HepG2 (cell line): ENCODE results near the gene SLC13A3. TPM values are rescaled to one million over a fixed set of nuclear protein-coding genes. Genes with fewer than 3 reads are reported as not detected.

Experiments used
- ATRX ChIP-seq: sonication (generic); formaldehyde crosslinking; IDR thresholded peaks from 2 replicates; pipeline ENCODE4 v1.4.0; 2020; ENCODE audit warnings: missing genetic modification reagents, borderline replicate concordance
- EHMT2 ChIP-seq: fragments of 200-600 bp; sonication (generic); IDR thresholded peaks from 2 replicates; pipeline ENCODE4 v1.7.0; 2017; ENCODE audit warnings: antibody characterized with exemption, low read depth, low read length, borderline replicate concordance
- EP300 ChIP-seq, 3 experiments: sonication (generic) in 1 of 3; formaldehyde crosslinking in 1 of 3; IDR thresholded peaks; 2 replicates each; pipeline versions ENCODE4 v1.5.1 to v1.6.1; 2011 to 2020; ENCODE audit warnings: low read depth in 2 of 3, low read length in 2 of 3, borderline replicate concordance in 1 of 3, improper control_type of control experiment in 1 of 3, mild to moderate bottlenecking in 1 of 3, missing genetic modification reagents in 1 of 3, moderate library complexity in 1 of 3
- FOXK1 ChIP-seq: sonication (generic); formaldehyde crosslinking; IDR thresholded peaks from 2 replicates; pipeline ENCODE4 v1.4.0; 2020; ENCODE audit warnings: low read depth, missing genetic modification reagents, borderline replicate concordance
- HMG20B ChIP-seq: conservative IDR thresholded peaks from 2 replicates; pipeline ENCODE4 v1.6.1; 2016; ENCODE audit warnings: missing genetic modification reagents, missing compliant biosample characterization
- HMGA1 ChIP-seq: sonication (generic); formaldehyde crosslinking; conservative IDR thresholded peaks from 2 replicates; pipeline ENCODE4 v1.4.0; 2020; ENCODE audit warnings: missing genetic modification reagents
- HNRNPK ChIP-seq: fragments of 200-400 bp; formaldehyde crosslinking; IDR thresholded peaks from 2 replicates; pipeline ENCODE4 v1.6.1; 2018; ENCODE audit warnings: low read length, low read depth, moderate library complexity, mild to moderate bottlenecking; ENCODE audit not compliant: poor library complexity, severe bottlenecking
- KLF15 ChIP-seq: sonication (generic); formaldehyde crosslinking; IDR thresholded peaks from 2 replicates; pipeline ENCODE4 v1.8.1; 2023; ENCODE audit warnings: borderline replicate concordance, mild to moderate bottlenecking, inconsistent platforms, missing genetic modification reagents, mixed read lengths
- KLF16 ChIP-seq, 2 experiments: sonication (generic) in 1 of 2; formaldehyde crosslinking in 1 of 2; IDR thresholded peaks; 2 replicates each; pipeline versions ENCODE4 v1.6.1 to v1.8.0; 2016 to 2023; ENCODE audit warnings: missing genetic modification reagents in 2 of 2, missing compliant biosample characterization in 1 of 2
- RNF2 ChIP-seq: fragments of 450-650 bp; conservative IDR thresholded peaks from 2 replicates; pipeline ENCODE4 v1.6.1; 2016; ENCODE audit warnings: low read depth
- RORA ChIP-seq: sonication (generic); formaldehyde crosslinking; IDR thresholded peaks from 2 replicates; pipeline ENCODE4 v1.5.0; 2020; ENCODE audit warnings: mild to moderate bottlenecking, missing genetic modification reagents, moderate library complexity
- SSRP1 ChIP-seq: IDR thresholded peaks from 2 replicates; pipeline ENCODE4 v1.6.1; 2016; ENCODE audit warnings: control low read depth
- STAG1 ChIP-seq: sonication (generic); formaldehyde crosslinking; IDR thresholded peaks from 2 replicates; pipeline ENCODE4 v1.4.0; 2020; ENCODE audit warnings: missing genetic modification reagents
- TCF7 ChIP-seq: sonication (generic); IDR thresholded peaks from 2 replicates; pipeline ENCODE4 v1.6.1; 2016; ENCODE audit warnings: antibody characterized with exemption, low read depth
- TRIM24 ChIP-seq: sonication (generic); formaldehyde crosslinking; IDR thresholded peaks from 2 replicates; pipeline ENCODE4 v1.8.0; 2022; ENCODE audit warnings: mild to moderate bottlenecking, missing genetic modification reagents
- ZFP41 ChIP-seq: sonication (generic); formaldehyde crosslinking; IDR thresholded peaks from 2 replicates; pipeline ENCODE4 v1.4.0; 2020; ENCODE audit warnings: mild to moderate bottlenecking, missing genetic modification reagents, borderline replicate concordance
- ZKSCAN1 ChIP-seq: fragments of 150-350 bp; IDR thresholded peaks from 2 replicates; pipeline ENCODE4 v1.6.1; 2014; ENCODE audit warnings: low read length
- ZNF780A ChIP-seq: sonication (generic); formaldehyde crosslinking; IDR thresholded peaks from 2 replicates; pipeline ENCODE4 v1.8.0; 2022; ENCODE audit warnings: mild to moderate bottlenecking, missing genetic modification reagents, moderate library complexity
- ZSCAN30 ChIP-seq: sonication (generic); formaldehyde crosslinking; IDR thresholded peaks from 2 replicates; pipeline ENCODE4 v1.5.0; 2020; ENCODE audit warnings: mild to moderate bottlenecking, missing genetic modification reagents
- ZZZ3 ChIP-seq: sonication (generic); formaldehyde crosslinking; IDR thresholded peaks from 2 replicates; pipeline ENCODE4 v1.4.0; 2020; ENCODE audit warnings: missing genetic modification reagents, mild to moderate bottlenecking, borderline replicate concordance
- polyA plus RNA-seq, 8 experiments: library from polyadenylated mRNA; depleted of rRNA in 3 of 8; stranded (reverse) in 7 of 8; unstranded in 1 of 8; fragments of >200 nt; fragmentation: Illumina TruSeq in 4 of 8; extraction: Trizol in 4 of 8; gene quantifications; 2 replicates each; pipeline versions ENCODE4 v1.2.1 to v1.2.3, GENCODE V29; 2011 to 2016; ENCODE audit warnings: low read depth in 4 of 8, missing spikeins in 1 of 8, mixed read lengths in 1 of 8; ENCODE audit not compliant: insufficient read depth in 1 of 8
- total RNA-seq, 5 experiments: library from RNA; depleted of rRNA; stranded (reverse); fragments of >200 nt; fragmentation: Illumina TruSeq; extraction: Trizol; gene quantifications; 2 replicates each; pipeline ENCODE4 v1.2.3, GENCODE V29; 2016; ENCODE audit warnings: low read depth in 1 of 5
- TF ChIP-seq, protein P1 (sequence below): sonication (generic); formaldehyde crosslinking; IDR thresholded peaks from 2 replicates; pipeline ENCODE4 v1.4.0; 2020; ENCODE audit warnings: low read depth, missing genetic modification reagents
- TF ChIP-seq, protein P2 (sequence below): sonication (generic); formaldehyde crosslinking; IDR thresholded peaks from 2 replicates; pipeline ENCODE4 v1.8.0; 2022; ENCODE audit warnings: low read depth, missing genetic modification reagents
- TF ChIP-seq, protein P3 (sequence below): conservative IDR thresholded peaks from 2 replicates; pipeline ENCODE4 v1.6.1; 2018; ENCODE audit warnings: missing genetic modification reagents

Gene SLC13A3
- total and polyA plus RNA-seq, 2 of the 13 experiments (the other 11 are each of a cell fraction or from before 2014, with no cell fraction given) = 66.5 to 76.0 TPM

DNA sequence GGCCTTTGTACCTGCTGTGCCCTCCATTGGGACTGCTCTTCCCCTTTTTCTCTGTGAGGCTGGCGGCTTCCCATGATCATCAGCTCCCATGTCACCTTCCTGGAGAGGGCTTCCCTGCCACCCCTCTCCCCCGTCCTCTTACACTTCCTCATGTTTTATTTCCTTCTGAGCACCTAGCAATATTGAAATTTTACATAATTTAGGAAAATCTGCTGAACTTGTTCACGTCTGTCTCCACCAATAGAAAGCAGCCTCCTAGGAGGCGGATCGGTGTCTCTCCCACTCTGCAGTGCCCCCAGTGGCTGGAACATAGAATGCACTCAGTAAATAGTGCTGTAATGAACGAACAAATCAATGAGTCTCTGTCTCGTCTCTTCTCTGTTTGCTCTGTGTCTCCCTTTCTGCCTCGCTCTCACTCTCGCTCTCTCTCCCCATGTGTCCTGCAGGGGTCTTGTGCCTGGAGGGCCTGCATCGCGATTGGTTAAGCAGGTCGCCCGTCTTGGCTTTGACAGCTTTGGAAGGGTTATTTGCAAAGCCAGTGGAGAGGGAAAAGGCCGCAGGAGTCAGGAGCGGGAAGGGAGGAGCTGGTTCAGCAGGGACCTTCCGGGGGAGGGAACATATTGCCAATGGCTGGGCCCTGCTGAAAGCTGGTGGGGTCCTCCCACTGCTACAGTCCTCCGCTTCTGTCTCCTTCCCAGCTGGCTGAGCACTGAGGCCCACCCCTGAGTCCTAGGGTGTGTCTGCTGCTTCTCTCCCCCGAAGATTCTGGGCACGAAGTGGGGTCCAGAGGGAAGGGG is 88.7 kb downstream of the SLC13A3 start (continued):
- TF ChIP-seq, protein P1, sequence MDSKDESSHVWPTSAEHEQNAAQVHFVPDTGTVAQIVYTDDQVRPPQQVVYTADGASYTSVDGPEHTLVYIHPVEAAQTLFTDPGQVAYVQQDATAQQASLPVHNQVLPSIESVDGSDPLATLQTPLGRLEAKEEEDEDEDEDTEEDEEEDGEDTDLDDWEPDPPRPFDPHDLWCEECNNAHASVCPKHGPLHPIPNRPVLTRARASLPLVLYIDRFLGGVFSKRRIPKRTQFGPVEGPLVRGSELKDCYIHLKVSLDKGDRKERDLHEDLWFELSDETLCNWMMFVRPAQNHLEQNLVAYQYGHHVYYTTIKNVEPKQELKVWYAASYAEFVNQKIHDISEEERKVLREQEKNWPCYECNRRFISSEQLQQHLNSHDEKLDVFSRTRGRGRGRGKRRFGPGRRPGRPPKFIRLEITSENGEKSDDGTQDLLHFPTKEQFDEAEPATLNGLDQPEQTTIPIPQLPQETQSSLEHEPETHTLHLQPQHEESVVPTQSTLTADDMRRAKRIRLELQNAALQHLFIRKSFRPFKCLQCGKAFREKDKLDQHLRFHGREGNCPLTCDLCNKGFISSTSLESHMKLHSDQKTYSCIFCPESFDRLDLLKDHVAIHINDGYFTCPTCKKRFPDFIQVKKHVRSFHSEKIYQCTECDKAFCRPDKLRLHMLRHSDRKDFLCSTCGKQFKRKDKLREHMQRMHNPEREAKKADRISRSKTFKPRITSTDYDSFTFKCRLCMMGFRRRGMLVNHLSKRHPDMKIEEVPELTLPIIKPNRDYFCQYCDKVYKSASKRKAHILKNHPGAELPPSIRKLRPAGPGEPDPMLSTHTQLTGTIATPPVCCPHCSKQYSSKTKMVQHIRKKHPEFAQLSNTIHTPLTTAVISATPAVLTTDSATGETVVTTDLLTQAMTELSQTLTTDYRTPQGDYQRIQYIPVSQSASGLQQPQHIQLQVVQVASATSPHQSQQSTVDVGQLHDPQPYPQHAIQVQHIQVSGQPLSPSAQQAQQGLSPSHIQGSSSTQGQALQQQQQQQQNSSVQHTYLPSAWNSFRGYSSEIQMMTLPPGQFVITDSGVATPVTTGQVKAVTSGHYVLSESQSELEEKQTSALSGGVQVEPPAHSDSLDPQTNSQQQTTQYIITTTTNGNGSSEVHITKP = no peak; the same call in 1 of the 2 replicates
- TF ChIP-seq EHMT2 = no peak
- no peak for TF ChIP-seq RORA (CRISPR knock-in tag)
- TF ChIP-seq TCF7 = no peak
- 0 out of 4 replicates have a peak, but pooled peaks of 1 of the 2 experiments have one; percentile 45 for TF ChIP-seq KLF16 (CRISPR knock-in tag; IDR thresholded peaks at IDR 0.05)
- TF ChIP-seq ZKSCAN1 = no peak
- no peak for TF ChIP-seq TRIM24 (CRISPR knock-in tag)
- TF ChIP-seq ZFP41 = no peak
- TF ChIP-seq EP300 (IDR thresholded peaks at IDR 0.05; ENCODE audit: low read depth in 2 of 2, low read length in 2 of 2) = peak; percentile 41 to 46; a peak in 2 of 4 replicates
- no peak; the same call in 1 of the 2 replicates for TF ChIP-seq EP300 (CRISPR knock-in tag; IDR thresholded peaks at IDR 0.05; ENCODE audit: borderline replicate concordance)
- TF ChIP-seq FOXK1 (CRISPR knock-in tag) = peak; percentile 61; the same call in 1 of the 2 replicates
- 0 out of 2 replicates have a peak, but pooled peaks have one; percentile 6 for TF ChIP-seq ZNF780A (CRISPR knock-in tag)
- TF ChIP-seq HMG20B (CRISPR knock-in tag) = peak; percentile 14; the same call in 1 of the 2 replicates
- TF ChIP-seq ATRX = no peak
- TF ChIP-seq HNRNPK = no peak
- no peak for TF ChIP-seq ZZZ3
- TF ChIP-seq RNF2 = no peak; the same call in 1 of the 2 replicates
- TF ChIP-seq HMGA1 (CRISPR knock-in tag) = no peak
- TF ChIP-seq STAG1 = peak; percentile 63
- TF ChIP-seq, protein P2, sequence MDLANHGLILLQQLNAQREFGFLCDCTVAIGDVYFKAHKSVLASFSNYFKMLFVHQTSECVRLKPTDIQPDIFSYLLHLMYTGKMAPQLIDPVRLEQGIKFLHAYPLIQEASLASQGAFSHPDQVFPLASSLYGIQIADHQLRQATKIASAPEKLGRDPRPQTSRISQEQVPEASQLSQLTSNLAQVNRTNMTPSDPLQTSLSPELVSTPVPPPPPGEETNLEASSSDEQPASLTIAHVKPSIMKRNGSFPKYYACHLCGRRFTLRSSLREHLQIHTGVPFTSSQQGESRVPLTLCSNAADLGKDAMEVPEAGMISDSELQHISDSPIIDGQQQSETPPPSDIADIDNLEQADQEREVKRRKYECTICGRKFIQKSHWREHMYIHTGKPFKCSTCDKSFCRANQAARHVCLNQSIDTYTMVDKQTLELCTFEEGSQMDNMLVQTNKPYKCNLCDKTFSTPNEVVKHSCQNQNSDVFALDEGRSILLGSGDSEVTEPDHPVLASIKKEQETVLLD = peak; percentile 20; the same call in 1 of the 2 replicates
- no peak for TF ChIP-seq KLF15 (CRISPR knock-in tag)
- 0 out of 2 replicates have a peak, but pooled peaks have one; percentile 18 for TF ChIP-seq ZSCAN30 (CRISPR knock-in tag)
- TF ChIP-seq, protein P3, sequence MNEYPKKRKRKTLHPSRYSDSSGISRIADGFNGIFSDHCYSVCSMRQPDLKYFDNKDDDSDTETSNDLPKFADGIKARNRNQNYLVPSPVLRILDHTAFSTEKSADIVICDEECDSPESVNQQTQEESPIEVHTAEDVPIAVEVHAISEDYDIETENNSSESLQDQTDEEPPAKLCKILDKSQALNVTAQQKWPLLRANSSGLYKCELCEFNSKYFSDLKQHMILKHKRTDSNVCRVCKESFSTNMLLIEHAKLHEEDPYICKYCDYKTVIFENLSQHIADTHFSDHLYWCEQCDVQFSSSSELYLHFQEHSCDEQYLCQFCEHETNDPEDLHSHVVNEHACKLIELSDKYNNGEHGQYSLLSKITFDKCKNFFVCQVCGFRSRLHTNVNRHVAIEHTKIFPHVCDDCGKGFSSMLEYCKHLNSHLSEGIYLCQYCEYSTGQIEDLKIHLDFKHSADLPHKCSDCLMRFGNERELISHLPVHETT (CRISPR knock-in tag) = no peak
- no peak; the same call in 1 of the 2 replicates for TF ChIP-seq SSRP1 (CRISPR knock-in tag)
